Right atrium auricular region (tissue), 2 donors: ENCODE data around the gene GABRB3. TPM values are rescaled to one million over a fixed set of nuclear protein-coding genes. Genes with fewer than 3 reads are reported as not detected.

Experiments
- DNase-seq: peaks from one replicate; pipeline ENCODE4 v3.0.0-alpha.2; 2019; ENCODE audit warnings: low spot score
- H3K27ac ChIP-seq, 2 donors: fragments of 200-600 bp; sonication (generic); 1 replicate in 1 of 2; 2 replicates in 1 of 2; pipeline ENCODE4 v1.5.1; 2016 to 2019
- H3K27me3 ChIP-seq, 2 donors: fragments of 200-600 bp; sonication (generic); one replicate each; pipeline versions ENCODE4 v1.5.1 to v1.6.0; 2017 to 2019
- H3K36me3 ChIP-seq: fragments of 200-600 bp; sonication (generic); one replicate; pipeline ENCODE4 v1.5.1; 2016
- H3K4me1 ChIP-seq, 2 donors: fragments of 200-600 bp; sonication (generic); one replicate each; pipeline versions ENCODE4 v1.5.1 to v1.6.0; 2017 to 2019
- H3K4me3 ChIP-seq, 2 donors: fragments of 200-600 bp; sonication (generic); 1 replicate in 1 of 2; 2 replicates in 1 of 2; pipeline ENCODE4 v1.5.1; 2017 to 2019; ENCODE audit warnings: mild to moderate bottlenecking in 1 of 2, moderate library complexity in 1 of 2
- H3K9me3 ChIP-seq, 2 donors: fragments of 200-600 bp; sonication (generic); one replicate each; pipeline ENCODE4 v1.5.1; 2019
- CTCF ChIP-seq, 2 donors: fragments of 200-600 bp; sonication (generic); IDR thresholded peaks; one replicate each; pipeline ENCODE4 v1.5.1; 2019; ENCODE audit warnings: antibody characterized with exemption in 2 of 2
- total RNA-seq, 2 donors: library from RNA; depleted of rRNA; stranded (reverse); fragments of >200 nt; gene quantifications; one replicate each; pipeline ENCODE4 v1.1.0, GENCODE V29; 2016

The GABRB3 gene
- total RNA-seq, 2 donors from 2014 or later = 12.9 to 20.9 TPM

- Histone ChIP-seq H3K27me3 (no peaks in the 10 kb centered on the region), H3K27ac (no peak overlapping the region), H3K4me3 (no peak overlapping the region), H3K36me3 (no peaks in the 10 kb centered on the region), H3K4me1 (no peaks in the 10 kb centered on the region), H3K9me3 (no peaks in the 10 kb centered on the region)
- DNase-seq = no peak
- no peak for TF ChIP-seq CTCF (IDR thresholded peaks at IDR 0.05)
These were observed 241.4 kb downstream of the GABRB3 start for GRCh38 chr15:26531489-26531888.

GRCh38 chr15:26525096-26525495 lies 247.8 kb downstream of the GABRB3 start:
- Histone ChIP-seq H3K9me3 (peaks cover 0 to 4% of the 10 kb centered on the region in 2 donors), H3K36me3 (no peaks in the 10 kb centered on the region), H3K27ac (no peak overlapping the region), H3K27me3 (no peaks in the 10 kb centered on the region), H3K4me1 (no peaks in the 10 kb centered on the region), H3K4me3 (no peak overlapping the region)
- no peak for TF ChIP-seq CTCF (IDR thresholded peaks at IDR 0.05)
- DNase-seq = no peak

GRCh38 chr15:26521691-26522198 lies 251.1 kb downstream of the GABRB3 start:
- no peaks in the 10 kb centered on the region for H3K4me1 ChIP-seq
- H3K27me3 ChIP-seq = no peaks in the 10 kb centered on the region
- no peak for DNase-seq
- no peak overlapping the region for H3K27ac ChIP-seq
- no peak overlapping the region for H3K4me3 ChIP-seq
- H3K36me3 ChIP-seq = no peaks in the 10 kb centered on the region
- no peak for TF ChIP-seq CTCF (IDR thresholded peaks at IDR 0.05)
- H3K9me3 ChIP-seq = peaks cover 0 to 4% of the 10 kb centered on the region in 2 donors

GRCh38 chr15:26521130-26521529 lies 251.7 kb downstream of the GABRB3 start:
- H3K4me3 ChIP-seq = no peak overlapping the region
- TF ChIP-seq CTCF (IDR thresholded peaks at IDR 0.05) = no peak
- DNase-seq = no peak
- H3K9me3 ChIP-seq = peaks cover 0 to 4% of the 10 kb centered on the region in 2 donors
- no peaks in the 10 kb centered on the region for H3K27me3 ChIP-seq
- H3K36me3 ChIP-seq = no peaks in the 10 kb centered on the region
- no peaks in the 10 kb centered on the region for H3K4me1 ChIP-seq
- H3K27ac ChIP-seq = no peak overlapping the region

- DNase-seq = no peak
- H3K27ac ChIP-seq = no peak overlapping the region
These were observed 254.0 kb downstream of the GABRB3 start for GRCh38 chr15:26518885-26519284.

More at GRCh38 chr15:26518885-26519284, 254.0 kb downstream of the GABRB3 start:
- Histone ChIP-seq H3K9me3 (no peaks in the 10 kb centered on the region), H3K4me1 (no peaks in the 10 kb centered on the region), H3K4me3 (no peak overlapping the region), H3K27me3 (no peaks in the 10 kb centered on the region), H3K36me3 (no peaks in the 10 kb centered on the region)
- no peak for TF ChIP-seq CTCF (IDR thresholded peaks at IDR 0.05)
